ENCODE measurements around the gene IWS1.
"Not testable (repeated sequence)": the region's sequence is repeated elsewhere in the genome, so short reads cannot be mapped to it uniquely, and the experiment has no call there.

Gene IWS1

GRCh38 chr2:127453392-127454171 lies 72.7 kb downstream of the IWS1 start:
- DNase-seq: peak in 1 of 2 donors; percentile 48

- DNase-seq: no peak
Observed at GRCh38 chr2:127453013-127453391, 73.3 kb downstream of the IWS1 start.

- DNase-seq: not testable (repeated sequence)
Observed at GRCh38 chr2:127452423-127452822, 73.9 kb downstream of the IWS1 start.

- DNase-seq: no peak
Observed at GRCh38 chr2:127451981-127452380, 74.3 kb downstream of the IWS1 start.

- no peak for DNase-seq
Observed at GRCh38 chr2:127449898-127450297, 76.4 kb downstream of the IWS1 start.

GRCh38 chr2:127449414-127449813 lies 76.9 kb downstream of the IWS1 start:
- DNase-seq: no peak

- no peak for DNase-seq
Observed at GRCh38 chr2:127448526-127448925, 77.8 kb downstream of the IWS1 start.

GRCh38 chr2:127439343-127439742 lies 86.9 kb downstream of the IWS1 start:
- no peak for DNase-seq

GRCh38 chr2:127437781-127438726 lies 88.2 kb downstream of the IWS1 start:
- no peak for DNase-seq

GRCh38 chr2:127437056-127437455 lies 89.2 kb downstream of the IWS1 start:
- DNase-seq: no peak

- DNase-seq: no peak
Observed at GRCh38 chr2:127434515-127434914, 91.8 kb downstream of the IWS1 start.

- no peak for DNase-seq
Observed at GRCh38 chr2:127431408-127432023, 94.8 kb downstream of the IWS1 start.
